Upper lobe of left lung (tissue), 4 donors: ENCODE measurements around the gene SLC4A3.

Source experiments
- CTCF ChIP-seq, 6 experiments: fragments of 450-650 bp in 4 of 6; fragments of 200-600 bp in 2 of 6; sonication (generic) in 2 of 6; IDR thresholded peaks; one replicate each; pipeline ENCODE4 v1.5.1; 2016 to 2019; ENCODE audit warnings: antibody characterized with exemption in 6 of 6
- EP300 ChIP-seq, 4 donors: sonication (generic); formaldehyde crosslinking; IDR thresholded peaks; one replicate each; pipeline ENCODE4 v1.5.1; 2017; ENCODE audit warnings: antibody characterized with exemption in 4 of 4, control low read depth in 2 of 4
- POLR2A ChIP-seq, 4 donors: fragments of 450-650 bp; IDR thresholded peaks; one replicate each; pipeline ENCODE4 v1.5.1; 2016 to 2017; ENCODE audit warnings: antibody characterized with exemption in 4 of 4, mild to moderate bottlenecking in 2 of 4

GRCh38 chr2:219618733-219619122, 8.7 kb upstream of the SLC4A3 start:
- TF ChIP-seq POLR2A (IDR thresholded peaks at IDR 0.05): no peak
- no peak for TF ChIP-seq CTCF (IDR thresholded peaks at IDR 0.05)
- TF ChIP-seq EP300 (IDR thresholded peaks at IDR 0.05): no peak
